IMR-90 (cell line): ENCODE measurements around the gene KLHL2. TPM values are rescaled to one million over a fixed set of nuclear protein-coding genes. Genes with fewer than 3 reads are reported as not detected.

Experiments
- ATAC-seq: fragments of 200-7000 bp; cut with Tn5 transposase; 2 replicates; pipeline ENCODE4 v1.9.1; 2020; ENCODE audit warnings: low read depth, mild to moderate bottlenecking, moderate library complexity
- BruUV-seq: library from RNA; stranded (reverse); fragments of 400-500 nt; replicated peaks from 2 replicates; lab custom pipeline; 2021; lab: Mats Ljungman, UMichigan
- CTCF ChIA-PET: fragments of 300-600 bp; formaldehyde crosslinking; extraction: SDS; loops from one replicate; lab custom pipeline; 2021; ENCODE audit warnings: antibody characterized with exemption; lab: Yijun Ruan, JAX
- POLR2A ChIA-PET: fragments of 300-600 bp; sonication (Branson Sonifier 250); formaldehyde crosslinking; loops from one replicate; lab custom pipeline; 2022; ENCODE audit warnings: antibody characterized with exemption; ENCODE audit not compliant: unreplicated experiment; lab: Charles Lee
- DNase-seq: peaks from one replicate; pipeline ENCODE4 v3.0.0; 2013
- H2AFZ ChIP-seq: replicated peaks from 2 replicates; pipeline ENCODE3; 2013; ENCODE audit warnings: low read length, mild to moderate bottlenecking; ENCODE audit not compliant: poor library complexity
- H2AK5ac ChIP-seq: 2 replicates; pipeline ENCODE4 v1.6.1; 2013; ENCODE audit warnings: low read depth, low read length, inconsistent platforms
- H2AK9ac ChIP-seq: replicated peaks from 2 replicates; pipeline ENCODE3; 2013; ENCODE audit warnings: mild to moderate bottlenecking, low read depth, low read length, moderate library complexity; ENCODE audit not compliant: poor library complexity
- H2BK120ac ChIP-seq: 2 replicates; pipeline ENCODE4 v1.6.1; 2013; ENCODE audit warnings: low read depth, low read length, inconsistent platforms
- H2BK15ac ChIP-seq: 3 replicates; pipeline ENCODE4 v1.6.1; 2013; ENCODE audit warnings: low read depth, low read length, inconsistent platforms
- H2BK20ac ChIP-seq: 2 replicates; pipeline ENCODE4 v1.6.1; 2013; ENCODE audit warnings: low read depth, mild to moderate bottlenecking, inconsistent platforms, low read length, moderate library complexity
- H2BK5ac ChIP-seq: 2 replicates; pipeline ENCODE4 v1.6.1; 2013; ENCODE audit warnings: mild to moderate bottlenecking, low read depth, low read length, inconsistent platforms; ENCODE audit not compliant: poor library complexity, severe bottlenecking
- H3K14ac ChIP-seq: replicated peaks from 2 replicates; pipeline ENCODE4 v1.6.1; 2013; ENCODE audit warnings: low read depth, low read length, inconsistent platforms
- H3K18ac ChIP-seq: 2 replicates; pipeline ENCODE4 v1.6.1; 2013; ENCODE audit warnings: low read depth, low read length, control low read depth
- H3K23ac ChIP-seq: 2 replicates; pipeline ENCODE4 v1.6.1; 2013; ENCODE audit warnings: low read depth, low read length, inconsistent platforms
- H3K27ac ChIP-seq: 2 replicates; pipeline ENCODE4 v1.5.1; 2013; ENCODE audit warnings: mild to moderate bottlenecking, control low read depth, low read length; ENCODE audit not compliant: insufficient read depth
- H3K27me3 ChIP-seq: 2 replicates; pipeline ENCODE4 v1.6.1; 2013; ENCODE audit warnings: low read length; ENCODE audit not compliant: control insufficient read depth, insufficient read depth
- H3K36me3 ChIP-seq: 2 replicates; pipeline ENCODE4 v1.6.1; 2013; ENCODE audit warnings: low read length, mixed read lengths; ENCODE audit not compliant: control insufficient read depth, insufficient read depth
- H3K4ac ChIP-seq: 2 replicates; pipeline ENCODE4 v1.6.1; 2013; ENCODE audit warnings: low read depth, low read length, inconsistent platforms
- H3K4me1 ChIP-seq: 2 replicates; pipeline ENCODE4 v1.6.1; 2013; ENCODE audit warnings: low read length, mixed read lengths; ENCODE audit not compliant: control insufficient read depth, insufficient read depth
- H3K4me2 ChIP-seq: 2 replicates; pipeline ENCODE4 v1.6.1; 2013; ENCODE audit warnings: low read depth, mild to moderate bottlenecking, control low read depth, low read length, moderate library complexity
- H3K4me3 ChIP-seq: 2 replicates; pipeline ENCODE4 v1.5.1; 2013; ENCODE audit warnings: low read depth, mild to moderate bottlenecking, control low read depth, low read length, moderate library complexity; ENCODE audit not compliant: insufficient read depth
- H3K56ac ChIP-seq: 2 replicates; pipeline ENCODE4 v1.6.1; 2013; ENCODE audit warnings: low read length, inconsistent platforms; ENCODE audit not compliant: insufficient read depth; ENCODE audit errors: extremely low read depth
- H3K79me1 ChIP-seq, 2 experiments: 2 replicates each; pipeline ENCODE4 v1.6.1; 2013; ENCODE audit warnings: low read length in 2 of 2, inconsistent platforms in 1 of 2, low read depth in 1 of 2
- H3K9ac ChIP-seq: 2 replicates; pipeline ENCODE4 v1.6.1; 2013; ENCODE audit warnings: low read depth, low read length, control low read depth
- H3K9me1 ChIP-seq: 2 replicates; pipeline ENCODE4 v1.6.1; 2013; ENCODE audit warnings: low read length, inconsistent platforms; ENCODE audit not compliant: insufficient read depth
- H3K9me3 ChIP-seq: 2 replicates; pipeline ENCODE4 v1.6.1; 2013; ENCODE audit warnings: low read length; ENCODE audit not compliant: control insufficient read depth, insufficient read depth
- H4K20me1 ChIP-seq: 2 replicates; pipeline ENCODE4 v1.6.1; 2013; ENCODE audit warnings: low read length, inconsistent platforms; ENCODE audit not compliant: insufficient read depth
- H4K5ac ChIP-seq: 2 replicates; pipeline ENCODE4 v1.6.1; 2013; ENCODE audit warnings: mild to moderate bottlenecking, low read depth, low read length, control low read depth
- H4K8ac ChIP-seq, 2 experiments: 2 replicates each; pipeline ENCODE4 v1.6.1; 2013; ENCODE audit warnings: low read depth in 2 of 2, low read length in 2 of 2, control low read depth in 1 of 2, inconsistent platforms in 1 of 2
- H4K91ac ChIP-seq: 2 replicates; pipeline ENCODE4 v1.6.1; 2013; ENCODE audit warnings: low read depth, low read length, inconsistent platforms; ENCODE audit not compliant: insufficient read depth
- BHLHE40 ChIP-seq: fragments of 150-350 bp; IDR thresholded peaks from 2 replicates; pipeline ENCODE4 v1.6.1; 2016; ENCODE audit warnings: mild to moderate bottlenecking, low read depth, low read length
- CEBPB ChIP-seq: IDR thresholded peaks from 2 replicates; pipeline ENCODE4 v1.6.1; 2012; ENCODE audit warnings: low read depth, low read length, improper control_type of control experiment
- CHD1 ChIP-seq: IDR thresholded peaks from 2 replicates; pipeline ENCODE4 v1.6.1; 2012; ENCODE audit warnings: low read depth, low read length, improper control_type of control experiment
- ELK1 ChIP-seq: fragments of 150-350 bp; IDR thresholded peaks from 2 replicates; pipeline ENCODE4 v1.6.1; 2016; ENCODE audit warnings: low read depth, mild to moderate bottlenecking, low read length, moderate library complexity, borderline replicate concordance
- MXI1 ChIP-seq: IDR thresholded peaks from 2 replicates; pipeline ENCODE4 v1.6.1; 2012; ENCODE audit warnings: low read depth, mild to moderate bottlenecking, low read length, moderate library complexity, borderline replicate concordance
- SMC3 ChIP-seq: fragments of 150-350 bp; IDR thresholded peaks from 2 replicates; pipeline ENCODE4 v1.6.1; 2016; ENCODE audit warnings: low read depth, mild to moderate bottlenecking, antibody characterized with exemption, low read length, moderate library complexity
- WGBS, 2 experiments: methylation state at CpG; one replicate each; pipeline versions ENCODE4 v1.1.5 to v1.1.7; 2013; ENCODE audit warnings: missing lambda C conversion rate in 2 of 2; ENCODE audit not compliant: insufficient read length in 1 of 2; ENCODE audit errors: extremely low coverage in 2 of 2; 5-methylcytosine and 5-hydroxymethylcytosine counted together
- dilution Hi-C: fragments of 300-500 bp; cut with HindIII; formaldehyde crosslinking; loops from one replicate; pipeline ENCODE4 v1.14.3; 2018; ENCODE audit warnings: low sequenced_read_pairs; ENCODE audit not compliant: unreplicated experiment
- in situ Hi-C: fragments of 300-500 bp; cut with MboI; formaldehyde crosslinking; loops from 3 replicates; pipeline ENCODE4 v1.14.3; 2019; ENCODE audit warnings: low sequenced_read_pairs, inconsistent platforms, mixed read lengths
- intact Hi-C: fragments of 100-400 bp; cut with micrococcal nuclease; formaldehyde crosslinking; loops from 2 replicates; pipeline ENCODE4 v1.10.0; 2022
- polyA plus RNA-seq, 3 experiments: library from polyadenylated mRNA; depleted of rRNA; stranded (reverse); fragments of >200 nt; gene quantifications; 2 replicates each; pipeline ENCODE4 v1.2.3, GENCODE V29; 2012; ENCODE audit warnings: low replicate concordance in 1 of 3
- total RNA-seq: library from RNA; depleted of rRNA; stranded (reverse); fragments of >200 nt; gene quantifications from 2 replicates; pipeline ENCODE4 v1.2.3, GENCODE V29; 2012
- TF ChIP-seq, protein P1 (sequence below): conservative IDR thresholded peaks from 2 replicates; pipeline ENCODE4 v1.5.1; 2012; ENCODE audit warnings: mild to moderate bottlenecking, low read depth, low read length, improper control_type of control experiment

Gene KLHL2
- total and polyA plus RNA-seq, 2 of the 4 experiments (the other 2 are of a cell fraction) = 11.0 to 12.4 TPM

GRCh38 chr4:165319509-165319908, 112.1 kb downstream of the KLHL2 start:
- Histone ChIP-seq H3K27me3 (no peaks in the 10 kb centered on the region), H2AK9ac (no peak overlapping the region), H2BK15ac (no peak overlapping the region), H3K9me1 (no peaks in the 10 kb centered on the region), H2BK120ac (no peak overlapping the region), H3K9me3 (no peaks in the 10 kb centered on the region), H3K4me1 (no peaks in the 10 kb centered on the region), H3K4me2 (no peak overlapping the region), H3K56ac (no peak overlapping the region), H2AFZ (no peak overlapping the region), H3K4ac (no peak overlapping the region), H2AK5ac (no peak overlapping the region), H3K18ac (no peak overlapping the region), H3K23ac (no peak overlapping the region), H3K36me3 (no peaks in the 10 kb centered on the region), H3K9ac (no peak overlapping the region), H4K8ac (no peak overlapping the region), H3K14ac (no peak overlapping the region), H4K91ac (no peak overlapping the region), H2BK5ac (no peak overlapping the region), H3K4me3 (no peak overlapping the region), H4K5ac (no peak overlapping the region), H4K20me1 (no peaks in the 10 kb centered on the region), H3K27ac (no peak overlapping the region), H2BK20ac (no peak overlapping the region), H3K79me1 (no peaks in the 10 kb centered on the region)
- intact Hi-C loops = no loop called here
- no peak for ATAC-seq
- no TSS peak for BruUV-seq
- dilution Hi-C loops = no loop called here
- DNase-seq = no peak
- no CpG with 5 or more reads among the region's 5 CpGs for WGBS, 2 experiments
- in situ Hi-C loops = no loop called here
- TF ChIP-seq SMC3 = no peak
- no peak for TF ChIP-seq BHLHE40
- TF ChIP-seq, protein P1, sequence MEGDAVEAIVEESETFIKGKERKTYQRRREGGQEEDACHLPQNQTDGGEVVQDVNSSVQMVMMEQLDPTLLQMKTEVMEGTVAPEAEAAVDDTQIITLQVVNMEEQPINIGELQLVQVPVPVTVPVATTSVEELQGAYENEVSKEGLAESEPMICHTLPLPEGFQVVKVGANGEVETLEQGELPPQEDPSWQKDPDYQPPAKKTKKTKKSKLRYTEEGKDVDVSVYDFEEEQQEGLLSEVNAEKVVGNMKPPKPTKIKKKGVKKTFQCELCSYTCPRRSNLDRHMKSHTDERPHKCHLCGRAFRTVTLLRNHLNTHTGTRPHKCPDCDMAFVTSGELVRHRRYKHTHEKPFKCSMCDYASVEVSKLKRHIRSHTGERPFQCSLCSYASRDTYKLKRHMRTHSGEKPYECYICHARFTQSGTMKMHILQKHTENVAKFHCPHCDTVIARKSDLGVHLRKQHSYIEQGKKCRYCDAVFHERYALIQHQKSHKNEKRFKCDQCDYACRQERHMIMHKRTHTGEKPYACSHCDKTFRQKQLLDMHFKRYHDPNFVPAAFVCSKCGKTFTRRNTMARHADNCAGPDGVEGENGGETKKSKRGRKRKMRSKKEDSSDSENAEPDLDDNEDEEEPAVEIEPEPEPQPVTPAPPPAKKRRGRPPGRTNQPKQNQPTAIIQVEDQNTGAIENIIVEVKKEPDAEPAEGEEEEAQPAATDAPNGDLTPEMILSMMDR = no peak
- TF ChIP-seq CHD1 = no peak
- no peak for TF ChIP-seq MXI1
- TF ChIP-seq ELK1 = no peak
- TF ChIP-seq CEBPB = no peak
- ChIA-PET CTCF (interaction anchor here (0.6 kb wide), 1 partner anchor 95 kb away, joined by 3 read pairs; no protein-coding TSS in a partner anchor), POLR2A (no interaction called here)
